Peyer's patch (tissue), 4 donors: ENCODE data around the gene FAM193A. TPM values are rescaled to one million over a fixed set of nuclear protein-coding genes. Genes with fewer than 3 reads are reported as not detected.

Experiments used
- DNase-seq, 3 donors: peaks; one replicate each; pipeline ENCODE4 v3.0.0-alpha.2; 2017 to 2019
- H3K27ac ChIP-seq, 4 donors: fragments of 200-600 bp; sonication (generic); one replicate each; pipeline ENCODE4 v1.5.1; 2016 to 2019
- H3K27me3 ChIP-seq, 2 donors: fragments of 200-600 bp; sonication (generic); one replicate each; pipeline ENCODE4 v1.5.1; 2019
- H3K36me3 ChIP-seq, 3 donors: fragments of 200-600 bp; sonication (generic); one replicate each; pipeline ENCODE4 v1.5.1; 2016 to 2019
- H3K4me1 ChIP-seq, 4 donors: fragments of 200-600 bp; sonication (generic); one replicate each; pipeline ENCODE4 v1.5.1; 2016 to 2019
- H3K4me3 ChIP-seq, 4 donors: fragments of 200-600 bp; sonication (generic); 1 replicate in 3 of 4; 2 replicates in 1 of 4; pipeline ENCODE4 v1.5.1; 2016 to 2019; ENCODE audit warnings: mild to moderate bottlenecking in 1 of 4
- H3K9me3 ChIP-seq, 4 donors: fragments of 200-600 bp; sonication (generic); one replicate each; pipeline ENCODE4 v1.5.1; 2016 to 2019; ENCODE audit warnings: mild to moderate bottlenecking in 1 of 4
- CTCF ChIP-seq, 6 experiments: fragments of 450-650 bp in 4 of 6; fragments of 200-600 bp in 2 of 6; sonication (generic) in 1 of 6; IDR thresholded peaks; one replicate each; pipeline ENCODE4 v1.5.1; 2017 to 2019; ENCODE audit warnings: antibody characterized with exemption in 6 of 6, mild to moderate bottlenecking in 3 of 6, moderate library complexity in 1 of 6
- POLR2A ChIP-seq, 2 donors: fragments of 450-650 bp; IDR thresholded peaks; one replicate each; pipeline ENCODE4 v1.5.1; 2017; ENCODE audit warnings: antibody characterized with exemption in 2 of 2, mild to moderate bottlenecking in 2 of 2, moderate library complexity in 2 of 2
- total RNA-seq, 4 donors: library from RNA; depleted of rRNA; stranded (reverse); fragments of >200 nt; gene quantifications; one replicate each; pipeline ENCODE4 v1.1.0, GENCODE V29; 2016

FAM193A gene
- total RNA-seq, 4 donors from 2014 or later, result 38.2 to 77.6 (median 51.2) TPM

- Histone ChIP-seq H3K27ac (no peak overlapping the region), H3K36me3 (peaks cover 0 to under 1% (median 0%) of the 10 kb centered on the region in 3 donors), H3K9me3 (no peaks in the 10 kb centered on the region), H3K4me1 (peaks cover 0 to 20% (median 2%) of the 10 kb centered on the region in 4 donors), H3K4me3 (no peak overlapping the region), H3K27me3 (no peaks in the 10 kb centered on the region)
- DNase-seq, result no peak
- TF ChIP-seq POLR2A (IDR thresholded peaks at IDR 0.05) (no peak), CTCF (IDR thresholded peaks at IDR 0.05) (no peak)
Observed at GRCh38 chr4:2572866-2573265, 36.4 kb downstream of the FAM193A start.

- no peak for TF ChIP-seq CTCF (IDR thresholded peaks at IDR 0.05)
- no peak for TF ChIP-seq POLR2A (IDR thresholded peaks at IDR 0.05)
- H3K4me1 ChIP-seq, result peaks cover 0 to 20% (median 2%) of the 10 kb centered on the region in 4 donors
- H3K9me3 ChIP-seq, result no peaks in the 10 kb centered on the region
Observed at GRCh38 chr4:2574009-2574408, 37.6 kb downstream of the FAM193A start.

GRCh38 chr4:2574863-2575262 lies 38.4 kb downstream of the FAM193A start:
- no peak for DNase-seq
- H3K4me3 ChIP-seq, result no peak overlapping the region
- no peaks in the 10 kb centered on the region for H3K27me3 ChIP-seq
- H3K36me3 ChIP-seq, result no peaks in the 10 kb centered on the region
- H3K9me3 ChIP-seq, result no peaks in the 10 kb centered on the region
- H3K27ac ChIP-seq, result no peak overlapping the region
- TF ChIP-seq CTCF (IDR thresholded peaks at IDR 0.05) (no peak), POLR2A (IDR thresholded peaks at IDR 0.05) (no peak)
- peaks cover 0 to 20% (median 2%) of the 10 kb centered on the region in 4 donors for H3K4me1 ChIP-seq

More at GRCh38 chr4:2574009-2574408, 37.6 kb downstream of the FAM193A start:
- no peaks in the 10 kb centered on the region for H3K36me3 ChIP-seq
- H3K4me3 ChIP-seq, result no peak overlapping the region
- no peaks in the 10 kb centered on the region for H3K27me3 ChIP-seq
- no peak overlapping the region for H3K27ac ChIP-seq
- DNase-seq, result no peak

- Histone ChIP-seq H3K9me3 (no peaks in the 10 kb centered on the region), H3K4me3 (no peak overlapping the region), H3K4me1 (peaks cover 0 to 10% (median 0%) of the 10 kb centered on the region in 4 donors), H3K27ac (no peak overlapping the region), H3K36me3 (no peaks in the 10 kb centered on the region), H3K27me3 (no peaks in the 10 kb centered on the region)
- TF ChIP-seq CTCF (IDR thresholded peaks at IDR 0.05) (no peak), POLR2A (IDR thresholded peaks at IDR 0.05) (no peak)
- no peak for DNase-seq
Observed at GRCh38 chr4:2576290-2576689, 39.8 kb downstream of the FAM193A start.

GRCh38 chr4:2578106-2578505 lies 41.7 kb downstream of the FAM193A start:
- Histone ChIP-seq H3K27me3 (no peaks in the 10 kb centered on the region), H3K36me3 (no peaks in the 10 kb centered on the region), H3K4me3 (no peak overlapping the region), H3K4me1 (peaks cover 0 to 19% (median 0%) of the 10 kb centered on the region in 4 donors), H3K9me3 (no peaks in the 10 kb centered on the region), H3K27ac (no peak overlapping the region)
- TF ChIP-seq POLR2A (IDR thresholded peaks at IDR 0.05), result no peak
- no peak for TF ChIP-seq CTCF (IDR thresholded peaks at IDR 0.05)
- DNase-seq, result no peak

- H3K27ac ChIP-seq, result no peak overlapping the region
- peaks cover 0 to 18% (median 0%) of the 10 kb centered on the region in 4 donors for H3K4me1 ChIP-seq
- no peaks in the 10 kb centered on the region for H3K9me3 ChIP-seq
- H3K36me3 ChIP-seq, result no peaks in the 10 kb centered on the region
- no peak for DNase-seq
- TF ChIP-seq CTCF (IDR thresholded peaks at IDR 0.05), result no peak
- TF ChIP-seq POLR2A (IDR thresholded peaks at IDR 0.05), result no peak
- no peaks in the 10 kb centered on the region for H3K27me3 ChIP-seq
- H3K4me3 ChIP-seq, result no peak overlapping the region
Observed at GRCh38 chr4:2579910-2580309, 43.5 kb downstream of the FAM193A start.
